M059J (cell line): ENCODE measurements around the gene PNKD. TPM values are rescaled to one million over a fixed set of nuclear protein-coding genes. Genes with fewer than 3 reads are reported as not detected.
"Not testable (repeated sequence)": the region's sequence is repeated elsewhere in the genome, so short reads cannot be mapped to it uniquely, and the experiment has no call there.

Experiments used
- DNase-seq: peaks from one replicate; pipeline ENCODE4 v3.0.0-alpha.2; 2012; ENCODE audit warnings: low read depth
- total RNA-seq: library from RNA; depleted of rRNA; stranded (reverse); fragments of >200 nt; shearing (Covaris generic); gene quantifications from 2 replicates; pipeline ENCODE4 v1.2.3, GENCODE V29; 2014

PNKD gene
- total RNA-seq, 1 experiment from 2014 or later, result 59.2 TPM

- DNase-seq, result not testable (repeated sequence)
Measured at GRCh38 chr2:218273214-218273907, 3.0 kb downstream of the PNKD start.

DNA sequence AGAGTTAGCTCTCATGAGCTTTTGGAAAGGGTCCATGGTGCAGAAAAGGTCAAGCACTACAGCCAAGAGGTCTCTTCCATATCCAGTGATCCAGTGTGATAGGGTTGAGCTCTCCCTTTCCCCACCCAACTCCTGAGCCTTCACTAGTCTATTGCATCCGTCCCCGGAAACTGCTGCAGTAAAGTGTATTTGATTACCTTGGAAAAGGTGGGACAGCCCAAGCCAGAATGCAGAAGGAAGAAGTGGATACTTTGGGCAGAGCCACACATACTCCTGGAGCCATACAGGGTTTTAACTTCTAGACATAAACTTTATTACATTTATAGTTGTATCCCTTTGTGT lies 3.6 kb downstream of the PNKD start:
- no peak for DNase-seq

DNA sequence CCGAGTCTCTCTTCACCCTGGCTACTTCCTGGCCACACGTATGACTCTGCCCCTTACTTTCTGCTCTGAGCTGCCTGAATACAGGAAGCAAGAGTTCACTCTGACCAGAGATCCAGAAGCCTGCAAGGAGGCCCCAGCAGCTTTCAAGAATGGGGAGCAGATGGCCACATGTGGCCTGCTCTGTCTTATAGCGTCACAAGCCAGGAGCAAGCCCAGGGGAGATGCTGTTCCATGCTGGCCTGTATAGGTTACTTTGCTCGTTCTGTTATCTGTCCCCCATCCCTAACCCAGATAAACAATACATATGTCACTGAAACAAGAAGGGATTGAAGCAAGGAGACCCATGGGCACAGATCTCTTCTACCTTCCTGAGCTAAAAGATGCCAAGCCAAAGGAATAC lies 4.3 kb downstream of the PNKD start:
- no peak for DNase-seq

DNA sequence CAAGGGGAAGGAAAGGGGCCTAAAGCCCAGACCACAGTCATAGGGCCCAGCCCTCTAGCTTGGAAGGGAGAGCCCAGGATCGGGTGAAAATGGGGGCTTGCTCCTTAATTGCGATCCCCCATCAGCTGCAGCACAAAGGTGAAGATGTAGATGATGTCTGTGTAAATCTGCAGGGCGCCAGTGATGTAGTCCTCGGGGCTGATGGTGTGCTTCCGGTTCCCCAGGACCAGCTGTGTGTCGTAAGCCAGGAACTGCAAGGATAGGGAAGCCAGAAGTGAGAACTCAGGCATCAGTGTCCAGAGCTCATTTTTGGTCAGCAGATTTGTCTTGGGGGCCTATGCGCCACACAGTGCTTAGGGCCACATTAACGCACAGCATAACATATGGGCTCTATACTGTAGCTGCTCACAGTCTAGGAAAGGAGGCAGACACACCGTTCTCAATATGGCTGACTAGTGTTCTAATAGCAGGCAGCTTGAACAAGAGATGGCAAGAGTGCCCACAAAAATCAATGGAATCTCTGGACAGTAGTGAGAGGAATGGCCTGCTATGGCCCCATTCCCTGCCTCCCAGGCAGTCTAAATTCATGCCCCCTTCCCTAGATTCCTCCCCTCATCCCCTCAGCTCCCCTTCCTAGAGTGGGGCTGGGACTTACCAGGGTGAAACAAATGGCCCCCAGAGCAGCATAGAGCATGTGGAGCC lies 5.2 kb downstream of the PNKD start:
- no peak for DNase-seq

GRCh38 chr2:218276986-218277755 lies 6.9 kb downstream of the PNKD start:
- DNase-seq, result no peak

DNA sequence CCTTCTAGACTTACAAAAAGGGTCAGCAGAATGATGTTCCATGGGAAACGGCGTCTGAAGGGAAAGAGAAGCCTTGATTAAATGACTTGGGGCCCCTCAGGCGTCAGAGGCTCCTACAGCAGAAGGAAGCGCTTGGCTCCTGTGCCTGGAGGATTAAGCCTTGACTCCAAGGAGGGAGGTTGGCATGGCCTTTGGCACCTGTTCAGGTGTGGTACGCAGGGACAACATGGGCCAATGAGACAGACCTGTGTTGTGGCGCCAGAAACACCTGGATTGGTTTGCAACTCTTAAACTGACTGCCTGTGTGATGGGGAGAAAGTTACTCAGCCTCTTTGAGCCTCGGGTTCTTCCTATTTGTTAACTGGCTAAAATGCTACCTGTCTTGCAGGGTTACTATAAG lies 7.6 kb downstream of the PNKD start:
- DNase-seq, result no peak

- DNase-seq, result no peak
Measured at GRCh38 chr2:218278531-218279360, 8.4 kb downstream of the PNKD start.

DNA sequence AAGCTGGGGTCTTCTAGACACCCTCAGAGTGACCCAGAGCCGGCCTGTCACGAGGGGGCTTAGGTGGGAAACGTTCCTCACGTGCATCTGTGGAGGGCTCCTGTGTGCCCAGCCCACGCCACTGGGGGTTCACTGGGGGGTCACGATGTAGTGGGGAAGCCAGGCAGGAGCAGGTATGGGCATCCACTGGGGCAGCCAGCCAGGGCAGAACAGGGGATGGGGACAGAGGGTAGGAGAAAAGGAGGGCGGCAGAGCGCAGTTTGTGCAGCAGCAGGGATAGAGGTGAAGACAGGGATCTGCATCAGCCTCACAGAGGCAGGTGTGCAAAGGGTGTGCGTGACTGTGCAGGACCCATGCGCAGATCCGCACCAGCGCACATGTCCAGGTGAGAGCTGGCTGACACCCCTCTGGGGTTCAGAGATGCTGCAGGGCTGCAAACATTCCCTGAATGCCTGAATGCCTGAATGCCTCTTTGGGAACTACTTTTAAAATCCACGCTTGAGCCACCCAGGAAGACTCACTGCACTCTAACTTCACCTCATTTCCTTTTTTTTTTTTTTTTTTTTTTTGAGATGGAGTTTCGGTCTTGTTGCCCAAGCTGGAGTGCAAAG lies 10.0 kb downstream of the PNKD start:
- DNase-seq, result no peak

- no peak for DNase-seq
Measured at GRCh38 chr2:218281449-218281848, 11.1 kb downstream of the PNKD start.

GRCh38 chr2:218282173-218282991 lies 12.1 kb downstream of the PNKD start:
- peak; percentile 66 for DNase-seq

DNA sequence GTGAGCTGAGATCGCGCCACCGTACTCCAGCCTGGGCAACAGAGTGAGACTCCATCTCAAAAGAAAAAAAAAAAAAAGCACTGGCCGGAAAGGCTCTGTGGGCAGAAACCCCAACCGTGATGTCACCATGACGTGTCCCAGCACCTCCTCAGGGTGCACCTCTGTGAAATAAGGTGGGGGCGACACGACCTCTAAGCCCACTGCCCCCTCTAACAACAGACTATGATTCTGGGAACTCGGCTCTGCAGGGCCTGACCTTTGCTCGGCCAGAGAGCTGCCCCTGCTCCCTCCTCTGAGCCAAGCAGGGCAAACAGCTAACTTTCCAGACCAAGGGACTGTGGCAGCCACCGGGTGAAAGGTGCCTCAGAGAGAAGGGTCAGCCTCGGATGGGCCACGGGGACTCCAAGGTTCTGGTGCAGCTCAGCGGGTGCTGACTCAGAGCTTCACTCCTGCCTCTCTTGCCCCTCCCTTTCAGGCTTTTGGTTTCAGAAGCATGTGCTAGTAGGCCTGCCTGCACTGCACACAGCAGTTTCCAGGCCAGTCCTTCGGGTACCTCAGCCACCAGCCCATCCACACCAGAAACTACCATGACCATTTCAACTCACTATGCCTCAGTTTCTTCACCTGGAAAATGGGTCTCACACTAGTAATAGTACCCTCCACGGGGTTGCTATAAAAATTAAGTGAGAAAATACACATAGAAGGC lies 13.9 kb downstream of the PNKD start:
- peak; percentile 84 for DNase-seq

DNA sequence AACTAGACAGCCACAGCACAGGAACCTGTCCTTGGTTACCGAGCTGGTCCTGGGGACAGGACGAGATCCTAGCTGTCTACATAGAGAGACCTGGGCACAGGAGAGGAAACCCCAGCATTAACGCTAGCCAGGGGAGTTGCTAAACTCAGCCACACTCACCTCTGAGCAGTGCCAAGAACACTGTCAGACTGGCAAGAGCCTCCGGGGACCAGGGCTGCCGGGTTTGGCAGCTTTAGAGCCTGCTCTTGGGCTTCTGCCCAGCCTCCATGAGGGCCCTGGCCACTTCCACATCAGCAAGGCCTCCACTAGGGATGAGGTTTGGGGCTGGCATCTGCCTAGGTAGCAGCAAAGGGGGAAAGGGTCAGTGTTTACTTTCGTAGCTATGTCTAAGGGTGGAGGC lies 15.3 kb downstream of the PNKD start:
- DNase-seq, result peak; percentile 71

DNA sequence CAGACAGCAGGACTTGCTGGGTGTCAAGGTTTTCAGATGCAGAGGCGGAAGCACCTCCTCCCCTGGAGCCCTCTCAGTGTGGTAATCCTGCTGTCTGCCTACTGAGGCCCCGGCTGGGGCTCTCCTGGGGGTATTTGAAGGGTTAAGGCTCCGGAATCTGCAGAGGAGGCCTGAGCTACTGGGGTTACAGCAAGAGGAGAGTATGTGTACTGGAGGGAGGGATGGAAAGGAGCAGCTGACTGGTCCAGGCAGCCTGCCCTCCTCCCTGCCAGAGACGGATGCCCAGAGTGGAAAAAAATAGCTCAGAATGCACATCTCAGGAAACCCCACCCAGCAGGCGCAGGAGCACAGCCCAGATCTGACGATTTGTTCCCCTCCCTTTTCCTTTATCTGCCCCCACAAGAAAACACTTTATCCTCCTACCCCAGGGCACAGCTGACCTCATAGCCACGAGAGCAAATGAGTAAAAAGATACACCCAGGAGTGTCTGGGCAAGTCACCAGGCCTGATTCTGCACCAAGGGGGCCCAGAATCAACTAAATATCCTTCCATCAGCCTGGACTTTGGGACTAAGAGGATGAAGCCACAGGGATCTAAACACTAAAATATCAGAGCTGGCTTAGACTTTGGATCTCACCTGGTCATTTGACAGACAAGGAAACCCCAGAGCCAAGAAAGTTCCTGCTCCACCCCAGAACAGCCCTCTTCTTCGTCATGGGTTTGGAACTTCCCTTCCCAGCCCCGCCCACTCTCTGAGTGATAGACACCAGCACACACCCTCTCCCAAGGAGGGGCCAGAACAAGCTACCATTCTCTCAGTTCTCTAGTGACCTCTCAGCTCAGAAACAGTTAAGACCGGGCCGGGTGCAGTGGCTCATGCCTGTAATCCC lies 16.5 kb downstream of the PNKD start:
- peak; percentile 95 for DNase-seq

- no peak for DNase-seq
Measured at GRCh38 chr2:218289639-218290315, 19.5 kb downstream of the PNKD start.

DNA sequence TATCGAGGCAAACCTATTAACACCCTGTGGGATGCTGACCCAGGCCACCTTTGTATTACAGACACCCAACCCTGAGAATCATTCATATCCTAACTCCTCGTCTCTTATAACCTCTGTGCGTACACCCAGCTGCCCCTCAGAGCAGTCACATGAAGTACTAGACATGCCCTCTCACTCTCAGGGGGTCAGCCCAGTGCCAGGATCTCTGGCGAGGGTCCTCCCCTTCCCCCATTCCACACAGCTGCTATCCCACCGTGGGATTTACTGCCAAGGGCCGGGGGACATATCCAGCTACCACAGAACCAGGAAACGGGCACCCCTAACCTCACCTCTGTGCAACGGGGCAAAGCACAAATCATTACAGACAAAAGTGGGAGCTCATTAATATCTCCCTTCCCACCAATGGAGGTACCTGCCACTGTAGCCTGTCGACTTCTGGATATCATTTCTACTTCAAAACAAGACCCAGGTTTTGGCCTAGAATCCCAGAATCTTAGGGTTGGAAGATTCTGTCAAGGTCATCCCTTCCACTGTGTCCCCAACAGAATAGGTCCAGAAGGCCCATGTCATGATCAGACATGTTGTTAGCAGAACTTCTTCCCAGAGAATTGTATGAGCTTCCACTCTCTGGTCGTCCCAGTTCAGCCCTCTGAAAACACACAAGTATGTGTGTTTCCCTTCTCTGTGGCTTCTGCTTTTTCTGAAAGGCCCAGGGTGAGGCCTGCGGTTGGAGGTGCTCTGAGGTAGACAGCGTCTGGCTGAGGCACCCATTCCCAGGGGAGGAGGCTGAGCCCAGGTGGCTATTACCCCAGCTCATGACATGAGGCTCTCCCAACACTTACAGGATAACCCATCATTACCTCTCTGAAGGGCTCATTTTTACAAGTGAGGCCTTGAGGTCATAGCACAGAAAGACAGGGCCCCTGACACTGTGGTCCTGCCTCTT lies 20.3 kb downstream of the PNKD start:
- no peak for DNase-seq

DNA sequence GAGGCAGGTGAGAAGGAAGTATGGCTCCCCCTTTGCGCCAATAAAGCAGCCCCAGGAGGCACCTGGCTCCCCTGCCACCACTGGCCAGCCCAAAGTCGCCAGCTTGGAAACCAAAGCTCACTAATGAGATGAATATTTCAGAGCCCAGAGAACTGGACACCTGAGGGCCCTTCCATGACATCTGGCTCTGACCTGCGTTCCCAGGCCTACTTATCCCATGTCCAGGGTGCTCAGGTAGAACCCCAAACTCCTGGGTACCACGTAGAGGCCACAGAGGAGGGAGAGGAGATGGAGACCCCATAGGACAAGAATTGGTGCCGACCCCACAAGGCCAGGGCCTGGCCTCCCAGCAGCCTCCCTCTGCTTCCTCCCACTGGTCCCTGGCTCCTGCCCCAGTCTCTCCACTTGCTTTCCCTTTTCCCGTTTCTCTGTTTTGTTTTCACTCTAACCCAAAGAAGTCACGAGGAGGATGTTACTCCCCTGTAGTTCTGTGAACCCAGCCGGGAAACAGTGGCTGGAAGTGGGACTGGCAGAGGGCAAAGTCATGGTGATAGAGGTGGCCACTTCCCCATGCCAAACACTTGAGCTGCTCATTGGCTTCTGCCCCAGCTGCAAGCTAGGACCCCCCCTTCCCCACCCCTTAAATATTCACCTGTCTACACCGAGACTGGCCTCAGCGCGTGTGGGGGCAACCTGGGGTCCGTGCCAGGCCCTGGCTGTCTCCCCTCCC lies 21.2 kb downstream of the PNKD start:
- DNase-seq, result no peak
